Measurements from ENCODE around the gene CASKIN2.

DNA sequence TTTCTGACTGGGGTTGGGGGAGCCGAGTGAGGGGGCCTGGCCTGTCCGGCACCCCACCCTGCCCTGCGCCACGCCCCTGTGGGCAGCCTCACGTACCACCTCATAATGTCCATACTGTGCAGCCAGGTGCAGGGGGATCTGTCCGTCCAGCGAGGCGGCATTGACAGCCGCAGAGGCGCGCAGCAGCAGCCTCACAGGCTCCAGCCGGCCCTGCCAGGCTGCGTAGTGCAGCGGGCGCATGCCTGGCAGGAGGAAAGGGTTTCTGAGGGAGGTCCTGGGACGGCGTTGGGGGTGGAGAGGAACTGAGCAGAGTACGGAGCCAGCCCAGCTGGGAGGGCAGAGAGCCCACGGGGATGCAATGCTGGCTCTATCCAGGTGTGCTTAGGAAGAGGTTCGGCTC is 8.4 kb downstream of the CASKIN2 start:
- TF ChIP-seq RARB (CRISPR knock-in tag; IDR thresholded peaks at IDR 0.05), result no peak
- TF ChIP-seq, protein P1, sequence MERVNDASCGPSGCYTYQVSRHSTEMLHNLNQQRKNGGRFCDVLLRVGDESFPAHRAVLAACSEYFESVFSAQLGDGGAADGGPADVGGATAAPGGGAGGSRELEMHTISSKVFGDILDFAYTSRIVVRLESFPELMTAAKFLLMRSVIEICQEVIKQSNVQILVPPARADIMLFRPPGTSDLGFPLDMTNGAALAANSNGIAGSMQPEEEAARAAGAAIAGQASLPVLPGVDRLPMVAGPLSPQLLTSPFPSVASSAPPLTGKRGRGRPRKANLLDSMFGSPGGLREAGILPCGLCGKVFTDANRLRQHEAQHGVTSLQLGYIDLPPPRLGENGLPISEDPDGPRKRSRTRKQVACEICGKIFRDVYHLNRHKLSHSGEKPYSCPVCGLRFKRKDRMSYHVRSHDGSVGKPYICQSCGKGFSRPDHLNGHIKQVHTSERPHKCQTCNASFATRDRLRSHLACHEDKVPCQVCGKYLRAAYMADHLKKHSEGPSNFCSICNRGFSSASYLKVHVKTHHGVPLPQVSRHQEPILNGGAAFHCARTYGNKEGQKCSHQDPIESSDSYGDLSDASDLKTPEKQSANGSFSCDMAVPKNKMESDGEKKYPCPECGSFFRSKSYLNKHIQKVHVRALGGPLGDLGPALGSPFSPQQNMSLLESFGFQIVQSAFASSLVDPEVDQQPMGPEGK (CRISPR knock-in tag; IDR thresholded peaks at IDR 0.05; ENCODE audit: borderline replicate concordance), result no peak
- TF ChIP-seq ESRRG (CRISPR knock-in tag; IDR thresholded peaks at IDR 0.05), result no peak
- TF ChIP-seq ZNF565 (CRISPR knock-in tag; conservative IDR thresholded peaks at IDR 0.05; ENCODE audit: low read depth), result no peak
- no peak for TF ChIP-seq TOX (CRISPR knock-in tag; IDR thresholded peaks at IDR 0.05; ENCODE audit: borderline replicate concordance)
- TF ChIP-seq GLIS3 (CRISPR knock-in tag; IDR thresholded peaks at IDR 0.05), result no peak

Data from SK-N-SH treated with all-trans-retinoic acid at 6 μM for 48 hours (cell line).